Neural progenitor cell (in vitro differentiated cells): ENCODE data around the gene AGPS. TPM values are rescaled to one million over a fixed set of nuclear protein-coding genes. Genes with fewer than 3 reads are reported as not detected.

Source experiments
- DNase-seq: peaks from one replicate; pipeline ENCODE4 v3.0.0-alpha.2; 2016; ENCODE audit warnings: low spot score
- H2AFZ ChIP-seq: fragments of 200-600 bp; sonication (generic); replicated peaks from 2 replicates; pipeline ENCODE4 v1.6.1; 2016; ENCODE audit warnings: antibody characterized with exemption
- H3F3A ChIP-seq: fragments of 200-600 bp; sonication (generic); 2 replicates; pipeline ENCODE4 v1.6.1; 2016; ENCODE audit warnings: antibody characterized with exemption, low read depth
- H3K27ac ChIP-seq: fragments of 200-600 bp; sonication (generic); 2 replicates; pipeline ENCODE4 v1.5.1; 2016; ENCODE audit warnings: mild to moderate bottlenecking
- H3K27me3 ChIP-seq: fragments of 200-600 bp; sonication (generic); 2 replicates; pipeline ENCODE4 v1.6.1; 2016; ENCODE audit warnings: mild to moderate bottlenecking, moderate library complexity
- H3K36me3 ChIP-seq: fragments of 200-600 bp; sonication (generic); 2 replicates; pipeline ENCODE4 v1.5.1; 2016
- H3K4me1 ChIP-seq: fragments of 200-600 bp; sonication (generic); 2 replicates; pipeline ENCODE4 v1.6.1; 2016; ENCODE audit warnings: mixed run types
- H3K4me2 ChIP-seq: fragments of 200-600 bp; sonication (generic); 2 replicates; pipeline ENCODE4 v1.6.1; 2016
- H3K4me3 ChIP-seq: fragments of 200-600 bp; sonication (generic); 2 replicates; pipeline ENCODE4 v1.5.1; 2016
- H3K79me2 ChIP-seq: fragments of 200-600 bp; sonication (generic); 2 replicates; pipeline ENCODE4 v1.6.1; 2016; ENCODE audit warnings: low read depth
- H3K9ac ChIP-seq: fragments of 200-600 bp; sonication (generic); 2 replicates; pipeline ENCODE4 v1.6.1; 2016
- H3K9me3 ChIP-seq: fragments of 200-600 bp; sonication (generic); 2 replicates; pipeline ENCODE4 v1.5.1; 2016; ENCODE audit warnings: low read depth
- H4K20me1 ChIP-seq: fragments of 200-600 bp; sonication (generic); 2 replicates; pipeline ENCODE4 v1.6.1; 2016; ENCODE audit warnings: low read depth
- H3K27ac Mint-ChIP-seq: 3 replicates; pipeline ENCODE4 v1.8.0; 2021; ENCODE audit warnings: mixed read lengths
- H3K27me3 Mint-ChIP-seq: 2 replicates; pipeline ENCODE4 v1.8.0; 2022; ENCODE audit warnings: low read depth, mild to moderate bottlenecking, inconsistent platforms, moderate library complexity, mixed read lengths; ENCODE audit not compliant: insufficient read depth
- H3K36me3 Mint-ChIP-seq: 3 replicates; pipeline ENCODE4 v1.8.0; 2021; ENCODE audit warnings: mixed read lengths
- H3K4me1 Mint-ChIP-seq: 3 replicates; pipeline ENCODE4 v1.8.0; 2021; ENCODE audit warnings: mixed read lengths
- H3K4me3 Mint-ChIP-seq: 3 replicates; pipeline ENCODE4 v1.8.0; 2021; ENCODE audit warnings: mild to moderate bottlenecking, moderate library complexity, mixed read lengths
- H3K9me3 Mint-ChIP-seq: 3 replicates; pipeline ENCODE4 v1.8.0; 2020; ENCODE audit warnings: mixed read lengths
- CTCF ChIP-seq: fragments of 200-600 bp; sonication (generic); IDR thresholded peaks from 2 replicates; pipeline ENCODE4 v1.5.1; 2017; ENCODE audit warnings: antibody characterized with exemption, mild to moderate bottlenecking
- EZH2 ChIP-seq: fragments of 200-600 bp; sonication (generic); IDR thresholded peaks from 2 replicates; pipeline ENCODE4 v1.6.1; 2017; ENCODE audit warnings: antibody characterized with exemption, mild to moderate bottlenecking, moderate library complexity
- EZH2phosphoT487 ChIP-seq: fragments of 200-600 bp; sonication (generic); IDR thresholded peaks from 2 replicates; pipeline ENCODE4 v1.6.1; 2017; ENCODE audit warnings: antibody characterized with exemption
- total RNA-seq: library from RNA; depleted of rRNA; stranded (reverse); fragments of >200 nt; gene quantifications from 2 replicates; pipeline ENCODE4 v1.2.3, GENCODE V29; 2015; ENCODE audit warnings: low replicate concordance

AGPS gene
- total RNA-seq, result 49.6 and 63.5 TPM in 2 replicates

GRCh38 chr2:177392373-177393202 lies at the start of gene AGPS:
TSS of gene AGPS (plus strand) at chr2:177392773. CDS start at chr2:177392790, 17 bp downstream.
- Histone ChIP-seq H3K36me3 (no peaks in the 10 kb centered on the region), H2AFZ (peak within 1 kb of the TSS; percentile 85), H4K20me1 (peaks cover 7% of the 10 kb centered on the region), H3K27ac (no peak within 1 kb of the TSS), H3K4me2 (peak within 1 kb of the TSS; percentile 90), H3K4me1 (peaks cover 20% of the 10 kb centered on the region), H3K4me3 (peak within 1 kb of the TSS; percentile 67), H3K27me3 (no peaks in the 10 kb centered on the region), H3F3A (no peaks in the 10 kb centered on the region), H3K9ac (peak within 1 kb of the TSS; percentile 35), H3K9me3 (no peaks in the 10 kb centered on the region), H3K79me2 (peaks cover 56% of the 10 kb centered on the region)
- peak; percentile 53 for TF ChIP-seq EZH2phosphoT487
- peak; percentile 12 for TF ChIP-seq CTCF
- no peak for TF ChIP-seq EZH2
- H3K27ac Mint-ChIP-seq, result peak within 1 kb of the TSS; percentile 87
- H3K9me3 Mint-ChIP-seq, result no peaks in the 10 kb centered on the region
- peaks cover 24% of the 10 kb centered on the region for H3K4me1 Mint-ChIP-seq
- peak; percentile 85 for DNase-seq
- H3K4me3 Mint-ChIP-seq, result peak within 1 kb of the TSS; percentile 95
- H3K27me3 Mint-ChIP-seq, result no peaks in the 10 kb centered on the region
- peaks cover 10% of the 10 kb centered on the region for H3K36me3 Mint-ChIP-seq

- Mint-ChIP-seq H3K36me3 (no peaks in the 10 kb centered on the region), H3K27ac (no peak overlapping the region), H3K4me1 (peaks cover 2% of the 10 kb centered on the region), H3K27me3 (no peaks in the 10 kb centered on the region), H3K9me3 (no peaks in the 10 kb centered on the region), H3K4me3 (no peak overlapping the region)
- Histone ChIP-seq H3K4me1 (no peaks in the 10 kb centered on the region), H3K9me3 (no peaks in the 10 kb centered on the region), H3F3A (no peaks in the 10 kb centered on the region), H3K9ac (no peak overlapping the region), H2AFZ (no peak overlapping the region), H3K4me2 (no peak overlapping the region), H4K20me1 (no peaks in the 10 kb centered on the region), H3K27me3 (no peaks in the 10 kb centered on the region), H3K36me3 (no peaks in the 10 kb centered on the region), H3K79me2 (no peaks in the 10 kb centered on the region), H3K27ac (no peak overlapping the region), H3K4me3 (no peak overlapping the region)
- DNase-seq, result no peak
- TF ChIP-seq CTCF (no peak), EZH2phosphoT487 (no peak), EZH2 (no peak)
These were observed 48.8 kb upstream of the AGPS start for GRCh38 chr2:177343773-177344172.

GRCh38 chr2:177344316-177344715 lies 48.3 kb upstream of the AGPS start:
- H3K36me3 Mint-ChIP-seq, result no peaks in the 10 kb centered on the region
- no peak overlapping the region for H3K4me3 Mint-ChIP-seq
- no peaks in the 10 kb centered on the region for H3K36me3 ChIP-seq
- peaks cover 2% of the 10 kb centered on the region for H3K4me1 Mint-ChIP-seq
- H2AFZ ChIP-seq, result no peak overlapping the region
- H3K9me3 Mint-ChIP-seq, result no peaks in the 10 kb centered on the region
- no peak overlapping the region for H3K4me3 ChIP-seq
- H3F3A ChIP-seq, result no peaks in the 10 kb centered on the region
- no peaks in the 10 kb centered on the region for H3K27me3 Mint-ChIP-seq
- no peak overlapping the region for H3K27ac Mint-ChIP-seq
- H3K27me3 ChIP-seq, result no peaks in the 10 kb centered on the region
- H3K79me2 ChIP-seq, result no peaks in the 10 kb centered on the region
- no peak for TF ChIP-seq CTCF
- no peak for TF ChIP-seq EZH2phosphoT487
- H3K9ac ChIP-seq, result no peak overlapping the region
- no peaks in the 10 kb centered on the region for H4K20me1 ChIP-seq
- H3K4me1 ChIP-seq, result no peaks in the 10 kb centered on the region
- no peak overlapping the region for H3K4me2 ChIP-seq
- H3K27ac ChIP-seq, result no peak overlapping the region
- DNase-seq, result no peak
- H3K9me3 ChIP-seq, result no peaks in the 10 kb centered on the region
